Measurements from ENCODE around the gene ACE.

Gene ACE

GRCh38 chr17:63506627-63507026, 29.8 kb downstream of the ACE start:
- TF ChIP-seq CTCF (IDR thresholded peaks at IDR 0.05; ENCODE audit: low read length, missing control alignments): no peak
- DNase-seq (ENCODE audit: low read depth): no peak

GRCh38 chr17:63511331-63511730, 34.5 kb downstream of the ACE start:
- no peak for TF ChIP-seq CTCF (IDR thresholded peaks at IDR 0.05; ENCODE audit: low read length, missing control alignments)
- H3K4me3 ChIP-seq (replicated peaks; ENCODE audit: low read depth, low read length): no peak overlapping the region
- no peak for DNase-seq (ENCODE audit: low read depth)

More at GRCh38 chr17:63506627-63507026, 29.8 kb downstream of the ACE start:
- H3K4me3 ChIP-seq (replicated peaks; ENCODE audit: low read depth, low read length): no peak overlapping the region

DNA sequence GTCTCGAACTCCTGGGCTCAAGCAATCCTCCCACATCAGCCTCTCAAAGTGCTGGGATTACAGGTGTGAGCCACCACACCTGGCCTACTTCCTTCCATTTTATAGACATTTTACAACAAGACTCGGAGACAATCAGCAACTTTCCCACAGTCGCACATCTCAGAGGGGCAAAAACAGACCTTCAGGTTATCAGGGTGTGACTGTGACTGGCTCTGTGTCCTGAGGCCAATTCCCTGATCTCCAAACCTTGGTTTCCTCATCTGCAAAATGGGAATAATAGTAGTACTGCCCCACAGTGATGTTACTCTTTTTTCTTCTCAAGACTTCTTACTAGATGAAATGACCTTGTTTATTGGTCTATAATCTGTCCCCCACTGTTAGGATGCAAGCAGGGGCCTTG, 35.5 kb downstream of the ACE start:
- no peak for DNase-seq (ENCODE audit: low read depth)
- H3K4me3 ChIP-seq (replicated peaks; ENCODE audit: low read depth, low read length): no peak overlapping the region
- TF ChIP-seq CTCF (IDR thresholded peaks at IDR 0.05; ENCODE audit: low read length, missing control alignments): no peak

DNA sequence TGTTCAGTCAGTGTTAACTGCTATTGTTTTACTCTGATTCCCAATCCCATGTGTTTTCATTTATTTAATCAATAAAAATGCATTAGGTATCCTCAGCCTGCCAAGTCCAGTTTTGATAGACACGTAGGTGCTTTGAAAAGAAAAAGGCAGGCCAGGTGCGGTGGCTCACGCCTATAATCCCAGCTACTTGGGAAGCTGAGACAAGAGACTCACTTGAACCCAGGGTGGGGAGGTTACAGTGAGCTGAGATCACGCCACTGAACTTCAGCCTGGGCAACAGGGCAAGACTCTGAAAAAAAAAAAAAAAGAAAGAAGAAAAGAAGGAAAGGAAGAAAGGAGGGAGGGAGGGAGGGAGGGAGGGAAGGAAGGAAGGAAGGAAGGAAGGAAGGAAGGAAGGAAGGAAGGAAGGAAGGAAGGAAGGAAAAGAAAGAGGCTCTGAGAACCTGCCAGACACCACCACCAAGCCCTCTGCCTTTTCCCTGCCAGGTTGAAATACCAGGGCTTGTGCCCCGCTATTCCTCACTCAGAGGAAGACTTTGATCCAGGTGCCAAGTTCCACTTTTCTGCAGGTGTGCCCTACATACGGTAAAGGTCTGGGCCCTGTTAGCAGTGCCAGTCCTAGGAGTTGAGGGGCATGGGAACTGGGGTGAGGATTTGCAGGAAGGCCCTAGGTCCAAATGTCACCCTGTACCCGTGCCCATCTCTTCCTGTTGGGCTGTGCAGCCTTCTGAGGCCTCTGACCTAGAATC, 36.2 kb downstream of the ACE start:
- H3K4me3 ChIP-seq (replicated peaks; ENCODE audit: low read depth, low read length): no peak overlapping the region
- DNase-seq (ENCODE audit: low read depth): no peak
- no peak for TF ChIP-seq CTCF (IDR thresholded peaks at IDR 0.05; ENCODE audit: low read length, missing control alignments)

- no peak for TF ChIP-seq CTCF (IDR thresholded peaks at IDR 0.05; ENCODE audit: low read length, missing control alignments)
- no peak for DNase-seq (ENCODE audit: low read depth)
- no peak overlapping the region for H3K4me3 ChIP-seq (replicated peaks; ENCODE audit: low read depth, low read length)
Measured at GRCh38 chr17:63514477-63514876, 37.6 kb downstream of the ACE start.

GRCh38 chr17:63514974-63515373, 38.1 kb downstream of the ACE start:
- TF ChIP-seq CTCF (IDR thresholded peaks at IDR 0.05; ENCODE audit: low read length, missing control alignments): no peak
- DNase-seq (ENCODE audit: low read depth): no peak
- H3K4me3 ChIP-seq (replicated peaks; ENCODE audit: low read depth, low read length): no peak overlapping the region

DNA sequence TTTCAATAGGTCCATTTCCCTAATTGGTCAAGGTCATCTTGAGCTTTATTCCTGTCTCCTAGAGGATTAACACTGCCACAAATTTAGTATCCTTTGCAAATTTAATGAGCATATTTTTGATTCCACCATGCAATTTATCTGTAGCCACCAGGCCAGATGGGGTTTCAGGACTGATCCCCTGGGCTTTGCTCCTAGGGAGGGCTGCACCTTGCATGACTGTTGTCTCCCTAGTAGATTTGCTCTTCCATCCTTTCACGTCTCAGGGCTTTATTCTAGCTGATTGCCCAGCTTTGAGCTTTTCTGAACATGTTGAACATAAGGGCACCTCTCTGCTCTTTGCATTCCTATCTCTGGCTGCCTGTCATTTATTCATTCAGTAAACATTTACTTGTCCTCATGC, 38.6 kb downstream of the ACE start:
- no peak for DNase-seq (ENCODE audit: low read depth)
- TF ChIP-seq CTCF (IDR thresholded peaks at IDR 0.05; ENCODE audit: low read length, missing control alignments): no peak
- no peak overlapping the region for H3K4me3 ChIP-seq (replicated peaks; ENCODE audit: low read depth, low read length)

Data from fibroblast of pulmonary artery (primary cell).